Measurements from ENCODE around the gene ZNF512B. TPM values are rescaled to one million over a fixed set of nuclear protein-coding genes. Genes with fewer than 3 reads are reported as not detected.

ZNF512B gene
- total RNA-seq, 4 donors from 2014 or later: 7.1 to 17.7 (median 12.1) TPM

DNA sequence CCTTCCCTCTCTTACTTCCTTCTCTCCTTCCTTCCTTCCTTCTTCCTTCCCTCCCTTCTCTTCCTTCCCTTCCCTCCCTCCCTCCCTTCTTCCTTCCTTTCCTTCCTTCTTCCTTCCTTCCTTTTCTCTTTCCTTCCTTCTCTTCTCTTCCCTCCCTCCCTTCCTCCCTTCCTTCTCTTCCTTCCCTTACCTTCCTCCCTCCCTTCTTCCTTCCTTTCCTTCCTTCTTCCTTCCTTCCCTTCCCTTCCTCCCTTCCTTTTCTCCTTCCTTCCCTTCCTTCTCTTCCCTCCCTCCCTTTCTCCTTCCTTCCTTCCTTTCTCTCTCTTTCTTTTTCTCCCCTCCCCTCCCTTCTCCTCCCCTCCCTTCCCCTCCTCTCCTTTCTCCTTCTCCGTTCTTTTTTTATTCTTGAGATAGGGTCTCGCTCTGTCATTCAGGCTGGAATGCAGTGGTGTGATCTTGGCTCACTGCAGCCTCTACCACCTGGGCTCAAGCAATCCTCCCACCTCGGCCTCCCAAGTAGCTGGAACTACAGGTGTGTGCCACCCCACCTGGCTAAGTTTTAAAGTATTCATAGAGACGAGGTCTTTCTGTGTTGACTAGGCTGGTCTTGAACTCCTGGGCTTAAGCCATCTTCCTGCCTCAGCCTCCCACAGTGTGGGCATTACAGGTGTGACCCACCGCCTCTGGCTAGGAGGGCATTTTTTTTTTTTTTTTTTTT lies 1.1 kb upstream of the ZNF512B start:
- no peaks in the 10 kb centered on the region for H3K27me3 ChIP-seq
- WGBS: 98% methylated on average over 5 of the region's 5 CpGs
- intact Hi-C loops (cut with DNase I): loop anchor here (5.0 kb wide), 2 partner anchors 59 to 184 kb away; no protein-coding TSS in a partner anchor
- TF ChIP-seq POLR2A (IDR thresholded peaks at IDR 0.05; ENCODE audit: low read depth): no peak
- DNase-seq (ENCODE audit: extremely low spot score): no peak
- peaks cover 29 to 62% (median 36%) of the 10 kb centered on the region in 4 donors for H3K4me1 ChIP-seq
- peaks cover 0 to 23% (median 20%) of the 10 kb centered on the region in 4 donors for H3K36me3 ChIP-seq
- H3K9me3 ChIP-seq: no peaks in the 10 kb centered on the region
- H3K27ac ChIP-seq (replicated peaks in 1 of 4): no peak overlapping the region
- H3K4me3 ChIP-seq: no peak overlapping the region

GRCh38 chr20:63968928-63969760 lies 586 bp downstream of the ZNF512B start:
- Histone ChIP-seq H3K27ac (replicated peaks in 1 of 4) (peak overlapping the region; percentile 70 to 78 (median 76)), H3K36me3 (peaks cover 0 to 29% (median 25%) of the 10 kb centered on the region in 4 donors), H3K4me1 (peaks cover 28 to 51% (median 29%) of the 10 kb centered on the region in 4 donors), H3K27me3 (no peaks in the 10 kb centered on the region), H3K9me3 (no peaks in the 10 kb centered on the region), H3K4me3 (peak overlapping the region; percentile 62 to 86 (median 71))
- WGBS: 9% methylated on average over 1 of the region's 70 CpGs
- no peak for TF ChIP-seq POLR2AphosphoS5 (IDR thresholded peaks at IDR 0.05)
- no peak for TF ChIP-seq CTCF (IDR thresholded peaks at IDR 0.05)
- TF ChIP-seq POLR2A (IDR thresholded peaks at IDR 0.05; ENCODE audit: low read depth): no peak
- TF ChIP-seq EP300 (IDR thresholded peaks at IDR 0.05): no peak
- no peak for DNase-seq (ENCODE audit: extremely low spot score)
- intact Hi-C loops (cut with DNase I): no loop called here

GRCh38 chr20:63968136-63968927 lies 1.4 kb downstream of the ZNF512B start:
- Histone ChIP-seq H3K27ac (replicated peaks in 1 of 4) (peak overlapping the region; percentile 70 to 78 (median 76)), H3K4me3 (peak overlapping the region; percentile 62 to 86 (median 71)), H3K36me3 (peaks cover 7 to 37% (median 33%) of the 10 kb centered on the region in 4 donors), H3K4me1 (peaks cover 20 to 43% (median 22%) of the 10 kb centered on the region in 4 donors), H3K9me3 (no peaks in the 10 kb centered on the region), H3K27me3 (no peaks in the 10 kb centered on the region)
- WGBS: 80% methylated on average over 14 of the region's 14 CpGs
- no peak for TF ChIP-seq POLR2A (IDR thresholded peaks at IDR 0.05; ENCODE audit: low read depth)
- no peak for TF ChIP-seq CTCF (IDR thresholded peaks at IDR 0.05)
- no peak for TF ChIP-seq POLR2AphosphoS5 (IDR thresholded peaks at IDR 0.05)
- no peak for TF ChIP-seq EP300 (IDR thresholded peaks at IDR 0.05)
- intact Hi-C loops (cut with DNase I): no loop called here
- no peak for DNase-seq (ENCODE audit: extremely low spot score)

DNA sequence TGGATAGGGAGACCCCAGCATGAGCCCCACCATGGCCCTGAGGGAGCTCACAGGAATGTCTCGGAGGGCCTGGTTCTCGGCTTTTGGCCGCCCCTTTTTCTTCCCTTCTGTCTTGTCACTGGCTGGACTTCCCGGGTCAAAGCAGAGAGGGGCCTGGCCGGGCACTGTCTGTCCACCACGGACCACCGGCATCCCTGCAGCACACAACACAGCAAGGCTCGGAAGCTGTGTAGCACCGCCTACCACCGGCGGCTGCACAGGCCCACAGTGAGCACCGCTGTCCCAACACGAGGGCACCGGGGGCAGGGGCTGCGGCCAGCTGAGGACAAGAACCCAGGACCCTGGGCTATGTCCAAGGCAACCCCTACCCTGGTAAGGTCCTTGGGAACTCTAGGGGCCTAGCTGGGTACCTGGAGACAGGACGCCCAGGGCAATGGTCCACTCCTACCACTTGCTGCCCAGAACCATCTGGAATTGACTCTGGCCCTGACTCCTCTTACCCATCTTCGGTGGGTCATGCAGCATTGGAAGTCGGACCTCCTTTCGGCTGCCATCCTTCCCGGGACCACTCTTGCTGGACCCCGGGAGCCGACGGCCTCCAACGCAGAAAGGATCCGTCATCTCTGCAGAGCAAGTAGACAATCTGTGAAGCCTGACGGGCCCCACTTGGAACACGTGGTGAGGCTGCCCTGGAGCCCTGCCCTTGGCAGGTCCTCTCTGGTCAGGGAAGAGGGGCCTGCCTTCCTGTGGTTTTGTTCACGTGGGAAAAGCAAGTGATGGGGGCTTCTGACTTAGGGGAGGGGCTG lies 2.2 kb downstream of the ZNF512B start:
- peaks cover 20 to 38% (median 21%) of the 10 kb centered on the region in 4 donors for H3K4me1 ChIP-seq
- no peak for TF ChIP-seq EP300 (IDR thresholded peaks at IDR 0.05)
- no peak for TF ChIP-seq CTCF (IDR thresholded peaks at IDR 0.05)
- no peak for TF ChIP-seq POLR2AphosphoS5 (IDR thresholded peaks at IDR 0.05)
- no peak for TF ChIP-seq POLR2A (IDR thresholded peaks at IDR 0.05; ENCODE audit: low read depth)
- intact Hi-C loops (cut with DNase I): no loop called here
- 92% methylated on average over 22 of the region's 28 CpGs for WGBS
- no peak for DNase-seq (ENCODE audit: extremely low spot score)
- peak overlapping the region in 1 of 4 donors; percentile 70 for H3K27ac ChIP-seq (replicated peaks in 1 of 4)
- peaks cover 13 to 45% (median 41%) of the 10 kb centered on the region in 4 donors for H3K36me3 ChIP-seq
- H3K27me3 ChIP-seq: no peaks in the 10 kb centered on the region
- H3K4me3 ChIP-seq: no peak overlapping the region
- H3K9me3 ChIP-seq: no peaks in the 10 kb centered on the region
